GM12878 (cell line): Measurements from ENCODE around the gene SGMS1. TPM values are rescaled to one million over a fixed set of nuclear protein-coding genes. Genes with fewer than 3 reads are reported as not detected.

ENCODE experiments used
- ATAC-seq: fragments of 200-7000 bp; cut with Tn5 transposase; 3 replicates; pipeline ENCODE4 v1.9.1; 2020; ENCODE audit warnings: mild to moderate bottlenecking, moderate library complexity
- BruUV-seq: library from RNA; stranded (reverse); fragments of 400-500 nt; replicated peaks from 2 replicates; lab custom pipeline; 2021; lab: Mats Ljungman, UMichigan
- CTCF ChIA-PET: fragments of 300-600 bp; sonication (Branson Sonifier 250); formaldehyde crosslinking; extraction: SDS; loops from one replicate; lab custom pipeline; 2021; ENCODE audit warnings: inconsistent platforms; lab: Yijun Ruan, JAX
- POLR2A ChIA-PET: fragments of 350-600 bp; formaldehyde crosslinking; extraction: SDS; loops from one replicate; lab custom pipeline; 2021; ENCODE audit warnings: inconsistent platforms; lab: Charles Lee
- RAD21 ChIA-PET: fragments of 300-600 bp; sonication (Branson Sonifier 250); formaldehyde crosslinking; loops from one replicate; lab custom pipeline; 2023; ENCODE audit warnings: antibody characterized with exemption; ENCODE audit not compliant: unreplicated experiment; lab: Charles Lee
- SMC1A ChIA-PET: fragments of 300-600 bp; sonication (Branson Sonifier 250); formaldehyde crosslinking; loops from one replicate; lab custom pipeline; 2023; ENCODE audit not compliant: unreplicated experiment, uncharacterized antibody; lab: Charles Lee
- DNase-seq: peaks from one replicate; pipeline ENCODE4 v3.0.0-alpha.2; 2011; ENCODE audit warnings: low read depth, low spot score
- FAIRE-seq: peaks from 3 replicates; lab custom pipeline; 2011; peaks lifted over from hg19 to GRCh38; lab: Jason Lieb, UNC
- H2AFZ ChIP-seq: 2 replicates; pipeline ENCODE4 v1.6.0; 2011; ENCODE audit warnings: low read depth, low read length, control low read depth; ENCODE audit not compliant: control insufficient read depth
- H3K27ac ChIP-seq: 2 replicates; pipeline ENCODE4 v1.5.1; 2011; ENCODE audit warnings: control low read depth; ENCODE audit not compliant: control insufficient read depth, insufficient read depth
- H3K27me3 ChIP-seq, 2 experiments: replicated peaks in 1 of 2; 2 replicates each; pipeline versions ENCODE4 v1.6.0 to v1.6.1; 2011; ENCODE audit warnings: low read length in 1 of 2; ENCODE audit not compliant: control insufficient read depth in 2 of 2, insufficient read depth in 2 of 2
- H3K36me3 ChIP-seq, 2 experiments: 2 replicates each; pipeline ENCODE4 v1.5.1; 2011; ENCODE audit warnings: low read length in 1 of 2; ENCODE audit not compliant: control insufficient read depth in 2 of 2, insufficient read depth in 2 of 2
- H3K4me1 ChIP-seq: 2 replicates; pipeline ENCODE4 v1.6.1; 2011; ENCODE audit warnings: mild to moderate bottlenecking, low read length, moderate library complexity, mixed read lengths; ENCODE audit not compliant: control insufficient read depth, insufficient read depth
- H3K4me2 ChIP-seq: 2 replicates; pipeline ENCODE4 v1.6.0; 2011; ENCODE audit warnings: control low read depth; ENCODE audit not compliant: control insufficient read depth, insufficient read depth
- H3K4me3 ChIP-seq: fragments of 200-600 bp; sonication (generic); 2 replicates; pipeline ENCODE4 v1.5.1; 2016
- H3K79me2 ChIP-seq: 2 replicates; pipeline ENCODE4 v1.6.0; 2011; ENCODE audit warnings: low read length; ENCODE audit not compliant: control insufficient read depth, insufficient read depth
- H3K9ac ChIP-seq: 2 replicates; pipeline ENCODE4 v1.8.0; 2011; ENCODE audit warnings: low read length, control low read depth, mixed read lengths; ENCODE audit not compliant: control insufficient read depth, insufficient read depth
- H3K9me3 ChIP-seq: replicated peaks from 3 replicates; pipeline ENCODE4 v1.5.1; 2011; ENCODE audit warnings: mild to moderate bottlenecking, low read length; ENCODE audit not compliant: control insufficient read depth, insufficient read depth
- H4K20me1 ChIP-seq: 2 replicates; pipeline ENCODE4 v1.6.0; 2011; ENCODE audit not compliant: control insufficient read depth, insufficient read depth
- CREM ChIP-seq: IDR thresholded peaks from 2 replicates; pipeline ENCODE4 v1.6.1; 2014; ENCODE audit warnings: antibody characterized with exemption, low read depth
- IRF4 ChIP-seq: IDR thresholded peaks from 2 replicates; pipeline ENCODE4 v1.6.1; 2011; ENCODE audit warnings: low read depth, low read length
- SREBF2 ChIP-seq: IDR thresholded peaks from 2 replicates; pipeline ENCODE4 v1.6.1; 2012; ENCODE audit warnings: mild to moderate bottlenecking, low read length
- TCF7 ChIP-seq: IDR thresholded peaks from 2 replicates; pipeline ENCODE4 v1.6.1; 2014; ENCODE audit warnings: antibody characterized with exemption, borderline replicate concordance
- ZNF274 ChIP-seq: IDR thresholded peaks from one replicate; pipeline ENCODE4 v1.8.0; 2011; ENCODE audit not compliant: insufficient read length, insufficient read depth
- WGBS: methylation state at CpG from one replicate; pipeline ENCODE4 v1.1.6; 2016; ENCODE audit warnings: low lambda C conversion rate; ENCODE audit not compliant: insufficient replicate concordance, insufficient coverage; ENCODE audit errors: missing lambda C conversion rate; 5-methylcytosine and 5-hydroxymethylcytosine counted together
- in situ Hi-C: fragments of 300-500 bp; cut with MboI; formaldehyde crosslinking; loops from 9 replicates; pipeline ENCODE4 v1.14.3; 2018; ENCODE audit warnings: mixed read lengths
- intact Hi-C: fragments of 100-400 bp; cut with micrococcal nuclease; formaldehyde crosslinking; loops from one replicate; pipeline ENCODE4 v1.14.2; 2022; ENCODE audit not compliant: unreplicated experiment
- polyA plus RNA-seq, 11 experiments: library from polyadenylated mRNA; depleted of rRNA in 4 of 11; unstranded in 6 of 11; stranded (reverse) in 5 of 11; fragments of >200 nt; fragmentation: Nextera tagmentation in 4 of 11; fragmentation: Illumina TruSeq in 1 of 11; extraction: Ambion mirVana in 4 of 11; extraction: Trizol in 1 of 11; gene quantifications; 1 replicate in 1 of 11; 2 replicates in 10 of 11; pipeline versions ENCODE4 v1.2.1 to v1.2.3, GENCODE V29; 2011 to 2016; ENCODE audit warnings: inconsistent platforms in 2 of 11, missing spikeins in 2 of 11, low read depth in 1 of 11
- total RNA-seq, 4 experiments: library from RNA; depleted of rRNA in 3 of 4; stranded (reverse); fragments of >200 nt in 3 of 4; fragmentation: Illumina TruSeq in 1 of 4; extraction: Trizol in 1 of 4; gene quantifications; 2 replicates each; pipeline versions ENCODE4 v1.2.1 to v1.2.3, GENCODE V29; 2013 to 2021
- TF ChIP-seq, protein P1 (sequence below): IDR thresholded peaks from 2 replicates; pipeline ENCODE4 v1.6.1; 2012; ENCODE audit warnings: mild to moderate bottlenecking, low read depth, low read length
- TF ChIP-seq, protein P2 (sequence below): fragments of 150-350 bp; IDR thresholded peaks from 2 replicates; pipeline ENCODE4 v1.6.1; 2016; ENCODE audit warnings: low read depth, low read length

The SGMS1 gene
- total and polyA plus RNA-seq, 10 of the 15 experiments (the other 5 are each of a cell fraction or from before 2014, with no cell fraction given): 1.4 to 14.5 (median 4.9) TPM

DNA sequence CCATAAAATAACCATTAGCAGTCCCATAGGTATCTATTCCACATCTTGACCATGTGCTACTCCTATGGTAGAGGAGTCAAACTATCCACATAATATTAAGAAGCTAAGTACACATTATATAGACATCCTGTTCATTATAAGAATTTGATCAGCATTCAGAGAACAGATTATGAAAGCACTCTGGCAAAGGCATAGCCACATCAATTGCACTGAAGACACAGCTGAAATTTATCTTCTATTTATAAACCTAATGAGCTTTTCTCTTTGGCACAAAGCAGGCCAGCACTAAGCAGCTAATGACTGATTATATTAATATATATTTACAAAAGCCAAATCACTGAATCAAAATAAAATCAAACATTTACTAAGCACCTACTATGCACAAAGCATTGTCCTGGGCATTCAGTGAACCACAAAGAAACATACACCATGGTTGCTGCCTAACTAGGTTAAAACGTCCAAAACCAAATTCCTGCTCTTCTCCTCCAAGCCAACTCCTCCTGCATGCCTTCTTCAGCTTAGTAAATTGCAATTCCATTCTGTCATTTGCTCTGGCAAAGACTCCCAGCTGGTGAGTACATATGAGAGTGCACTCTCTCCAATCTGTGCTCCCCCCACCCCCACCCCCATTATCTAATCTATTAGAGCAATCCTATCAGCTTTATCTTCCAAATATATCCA lies 249.8 kb downstream of the SGMS1 start:
- peaks cover 14% of the 10 kb centered on the region for H3K4me1 ChIP-seq
- H3K9ac ChIP-seq: no peak overlapping the region
- no TSS peak for BruUV-seq
- H3K4me2 ChIP-seq: peak overlapping the region; percentile 22; the same call in 1 of the 2 replicates
- no peaks in the 10 kb centered on the region for H3K27me3 ChIP-seq
- peak; percentile 64 for ATAC-seq
- no peak for FAIRE-seq
- RAD21 ChIA-PET: interaction anchor here (1.6 to 2.5 kb wide), 4 partner anchors 10 to 138 kb away, joined by 4 to 12 read pairs (median 8); no protein-coding TSS in a partner anchor
- DNase-seq: no peak
- CTCF ChIA-PET: interaction anchor here (1.2 to 3.8 kb wide), 4 partner anchors 10 to 40 kb away, joined by 3 to 16 read pairs (median 4); no protein-coding TSS in a partner anchor
- TF ChIP-seq SREBF2 (no peak), CREM (no peak), ZNF274 (no peak), TCF7 (no peak), IRF4 (no peak)
- TF ChIP-seq, protein P1, sequence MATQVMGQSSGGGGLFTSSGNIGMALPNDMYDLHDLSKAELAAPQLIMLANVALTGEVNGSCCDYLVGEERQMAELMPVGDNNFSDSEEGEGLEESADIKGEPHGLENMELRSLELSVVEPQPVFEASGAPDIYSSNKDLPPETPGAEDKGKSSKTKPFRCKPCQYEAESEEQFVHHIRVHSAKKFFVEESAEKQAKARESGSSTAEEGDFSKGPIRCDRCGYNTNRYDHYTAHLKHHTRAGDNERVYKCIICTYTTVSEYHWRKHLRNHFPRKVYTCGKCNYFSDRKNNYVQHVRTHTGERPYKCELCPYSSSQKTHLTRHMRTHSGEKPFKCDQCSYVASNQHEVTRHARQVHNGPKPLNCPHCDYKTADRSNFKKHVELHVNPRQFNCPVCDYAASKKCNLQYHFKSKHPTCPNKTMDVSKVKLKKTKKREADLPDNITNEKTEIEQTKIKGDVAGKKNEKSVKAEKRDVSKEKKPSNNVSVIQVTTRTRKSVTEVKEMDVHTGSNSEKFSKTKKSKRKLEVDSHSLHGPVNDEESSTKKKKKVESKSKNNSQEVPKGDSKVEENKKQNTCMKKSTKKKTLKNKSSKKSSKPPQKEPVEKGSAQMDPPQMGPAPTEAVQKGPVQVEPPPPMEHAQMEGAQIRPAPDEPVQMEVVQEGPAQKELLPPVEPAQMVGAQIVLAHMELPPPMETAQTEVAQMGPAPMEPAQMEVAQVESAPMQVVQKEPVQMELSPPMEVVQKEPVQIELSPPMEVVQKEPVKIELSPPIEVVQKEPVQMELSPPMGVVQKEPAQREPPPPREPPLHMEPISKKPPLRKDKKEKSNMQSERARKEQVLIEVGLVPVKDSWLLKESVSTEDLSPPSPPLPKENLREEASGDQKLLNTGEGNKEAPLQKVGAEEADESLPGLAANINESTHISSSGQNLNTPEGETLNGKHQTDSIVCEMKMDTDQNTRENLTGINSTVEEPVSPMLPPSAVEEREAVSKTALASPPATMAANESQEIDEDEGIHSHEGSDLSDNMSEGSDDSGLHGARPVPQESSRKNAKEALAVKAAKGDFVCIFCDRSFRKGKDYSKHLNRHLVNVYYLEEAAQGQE: no peak
- TF ChIP-seq, protein P2, sequence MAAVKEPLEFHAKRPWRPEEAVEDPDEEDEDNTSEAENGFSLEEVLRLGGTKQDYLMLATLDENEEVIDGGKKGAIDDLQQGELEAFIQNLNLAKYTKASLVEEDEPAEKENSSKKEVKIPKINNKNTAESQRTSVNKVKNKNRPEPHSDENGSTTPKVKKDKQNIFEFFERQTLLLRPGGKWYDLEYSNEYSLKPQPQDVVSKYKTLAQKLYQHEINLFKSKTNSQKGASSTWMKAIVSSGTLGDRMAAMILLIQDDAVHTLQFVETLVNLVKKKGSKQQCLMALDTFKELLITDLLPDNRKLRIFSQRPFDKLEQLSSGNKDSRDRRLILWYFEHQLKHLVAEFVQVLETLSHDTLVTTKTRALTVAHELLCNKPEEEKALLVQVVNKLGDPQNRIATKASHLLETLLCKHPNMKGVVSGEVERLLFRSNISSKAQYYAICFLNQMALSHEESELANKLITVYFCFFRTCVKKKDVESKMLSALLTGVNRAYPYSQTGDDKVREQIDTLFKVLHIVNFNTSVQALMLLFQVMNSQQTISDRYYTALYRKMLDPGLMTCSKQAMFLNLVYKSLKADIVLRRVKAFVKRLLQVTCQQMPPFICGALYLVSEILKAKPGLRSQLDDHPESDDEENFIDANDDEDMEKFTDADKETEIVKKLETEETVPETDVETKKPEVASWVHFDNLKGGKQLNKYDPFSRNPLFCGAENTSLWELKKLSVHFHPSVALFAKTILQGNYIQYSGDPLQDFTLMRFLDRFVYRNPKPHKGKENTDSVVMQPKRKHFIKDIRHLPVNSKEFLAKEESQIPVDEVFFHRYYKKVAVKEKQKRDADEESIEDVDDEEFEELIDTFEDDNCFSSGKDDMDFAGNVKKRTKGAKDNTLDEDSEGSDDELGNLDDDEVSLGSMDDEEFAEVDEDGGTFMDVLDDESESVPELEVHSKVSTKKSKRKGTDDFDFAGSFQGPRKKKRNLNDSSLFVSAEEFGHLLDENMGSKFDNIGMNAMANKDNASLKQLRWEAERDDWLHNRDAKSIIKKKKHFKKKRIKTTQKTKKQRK: no peak
- peaks cover 2% of the 10 kb centered on the region; the same call in 2 of the 3 replicates for H3K9me3 ChIP-seq
- peaks cover 66% of the 10 kb centered on the region for H3K79me2 ChIP-seq
- intact Hi-C loops: no loop called here
- H3K4me3 ChIP-seq: no peak overlapping the region
- SMC1A ChIA-PET: interaction anchor here (1.0 to 4.9 kb wide), 10 partner anchors 8 to 42 kb away, joined by 3 to 30 read pairs (median 8); no protein-coding TSS in a partner anchor
- POLR2A ChIA-PET: interaction anchor here (0.6 to 3.2 kb wide), 2 partner anchors 11 to 62 kb away, joined by 6 to 14 read pairs; no protein-coding TSS in a partner anchor
- WGBS: 37% methylated on average over 1 of the region's 1 CpG
- peaks cover 0 to 8% of the 10 kb centered on the region in 2 experiments; a peak in 2 of 4 replicates for H3K36me3 ChIP-seq
- in situ Hi-C loops: no loop called here
- H3K27ac ChIP-seq: no peak overlapping the region
- H4K20me1 ChIP-seq: no peaks in the 10 kb centered on the region
- H2AFZ ChIP-seq: no peak overlapping the region
